CD1c-positive myeloid dendritic cell (primary cell): ENCODE data around the gene TMEM82.
"Not testable (repeated sequence)": the region's sequence is repeated elsewhere in the genome, so short reads cannot be mapped to it uniquely, and the experiment has no call there.

Source experiments
- DNase-seq: peaks from one replicate; pipeline ENCODE4 v3.0.0-alpha.2; 2016; ENCODE audit errors: extremely low spot score

TMEM82 gene

GRCh38 chr1:15742339-15742801, at the start of gene TMEM82:
TMEM82 (plus strand) TSS chr1:15742499; CDS start chr1:15742560, 61 bp downstream.
- no peak for DNase-seq

GRCh38 chr1:15693371-15693770, 48.9 kb upstream of the TMEM82 start:
- DNase-seq, result no peak

GRCh38 chr1:15696956-15697521, 45.3 kb upstream of the TMEM82 start:
- peak; percentile 90 for DNase-seq

GRCh38 chr1:15698201-15698600, 44.1 kb upstream of the TMEM82 start:
- no peak for DNase-seq

DNA sequence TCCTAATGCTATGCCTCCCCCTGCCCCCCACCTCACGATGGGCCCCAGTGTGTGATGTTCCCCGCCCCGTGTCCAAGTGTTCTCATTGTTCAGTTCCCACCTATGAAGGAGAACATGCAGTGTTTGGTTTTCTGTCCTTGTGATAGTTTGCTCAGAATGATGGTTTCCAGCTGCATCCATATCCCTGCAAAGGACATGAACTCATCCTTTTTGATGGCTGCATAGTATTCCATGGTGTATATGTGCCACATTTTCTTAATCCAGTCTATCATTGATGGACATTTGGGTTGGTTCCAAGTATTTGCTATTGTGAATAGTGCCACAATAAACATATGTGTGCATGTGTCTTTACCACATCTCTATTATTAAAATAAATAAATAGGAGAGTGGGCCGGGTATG, 43.0 kb upstream of the TMEM82 start:
- not testable (repeated sequence) for DNase-seq

DNA sequence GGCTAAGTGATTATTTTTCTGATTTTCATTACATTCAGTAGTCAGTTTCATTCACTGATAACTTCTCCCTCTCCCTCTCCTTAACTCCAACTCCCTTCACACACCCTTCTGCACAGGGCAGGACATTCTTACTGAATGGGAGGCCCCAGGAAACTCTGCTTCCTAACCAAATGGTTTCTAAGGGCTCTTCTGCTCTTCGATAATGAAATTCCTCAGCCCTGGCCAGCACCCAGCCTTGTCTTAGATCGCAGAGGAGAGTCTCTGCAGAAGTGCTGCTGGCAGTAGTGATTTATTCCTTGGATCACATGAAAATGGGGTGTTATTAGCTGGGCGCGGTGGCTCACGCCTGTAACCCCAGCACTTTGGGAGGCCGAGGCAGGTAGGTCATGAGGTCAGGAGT, 41.8 kb upstream of the TMEM82 start:
- no peak for DNase-seq

- DNase-seq, result no peak
Observed at GRCh38 chr1:15701784-15702183, 40.5 kb upstream of the TMEM82 start.

GRCh38 chr1:15702722-15703550, 39.4 kb upstream of the TMEM82 start:
- no peak for DNase-seq

DNA sequence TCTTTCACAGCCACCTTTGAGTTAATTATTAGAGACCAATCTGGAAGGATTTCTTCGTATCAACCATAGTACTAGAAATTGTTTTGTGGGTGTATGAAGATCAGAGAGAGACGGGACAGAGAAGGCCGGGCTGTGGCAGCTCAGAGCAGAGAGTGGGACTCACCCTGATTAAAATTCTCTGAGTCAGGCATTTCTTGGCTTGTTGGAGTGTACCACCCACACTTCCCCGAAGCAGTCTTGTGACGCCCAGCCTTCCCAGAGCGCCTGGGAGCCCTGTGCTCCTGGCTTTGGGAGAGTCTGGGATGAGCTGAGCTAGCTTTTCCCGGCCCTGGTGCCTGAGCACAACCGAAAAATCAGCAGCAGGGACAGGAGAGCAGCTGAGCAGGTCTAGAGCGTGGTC, 38.7 kb upstream of the TMEM82 start:
- peak; percentile 56 for DNase-seq

GRCh38 chr1:15704526-15705183, 37.6 kb upstream of the TMEM82 start:
- DNase-seq, result no peak

GRCh38 chr1:15705184-15705566, 37.1 kb upstream of the TMEM82 start:
- no peak for DNase-seq

DNA sequence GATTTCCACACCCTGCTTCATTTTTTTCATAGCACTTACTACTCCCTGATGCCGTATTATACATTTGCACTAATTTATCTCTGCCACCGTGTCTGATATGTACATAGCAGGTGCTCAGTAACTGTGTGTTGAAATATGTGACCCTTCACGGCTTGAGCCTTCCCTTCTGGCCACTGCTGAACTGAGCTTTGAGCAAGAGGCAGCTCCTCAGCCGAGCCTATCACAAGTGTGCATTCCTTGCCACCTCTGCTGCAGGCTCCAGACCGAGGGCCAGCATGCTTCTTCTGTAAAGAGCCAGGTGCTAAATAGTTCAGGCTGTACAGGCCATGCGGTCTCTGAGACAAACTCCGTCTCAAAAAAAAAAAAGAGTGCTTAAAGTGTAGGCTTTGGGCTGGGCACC, 35.5 kb upstream of the TMEM82 start:
- no peak for DNase-seq

GRCh38 chr1:15707239-15707925, 34.9 kb upstream of the TMEM82 start:
- DNase-seq, result no peak

DNA sequence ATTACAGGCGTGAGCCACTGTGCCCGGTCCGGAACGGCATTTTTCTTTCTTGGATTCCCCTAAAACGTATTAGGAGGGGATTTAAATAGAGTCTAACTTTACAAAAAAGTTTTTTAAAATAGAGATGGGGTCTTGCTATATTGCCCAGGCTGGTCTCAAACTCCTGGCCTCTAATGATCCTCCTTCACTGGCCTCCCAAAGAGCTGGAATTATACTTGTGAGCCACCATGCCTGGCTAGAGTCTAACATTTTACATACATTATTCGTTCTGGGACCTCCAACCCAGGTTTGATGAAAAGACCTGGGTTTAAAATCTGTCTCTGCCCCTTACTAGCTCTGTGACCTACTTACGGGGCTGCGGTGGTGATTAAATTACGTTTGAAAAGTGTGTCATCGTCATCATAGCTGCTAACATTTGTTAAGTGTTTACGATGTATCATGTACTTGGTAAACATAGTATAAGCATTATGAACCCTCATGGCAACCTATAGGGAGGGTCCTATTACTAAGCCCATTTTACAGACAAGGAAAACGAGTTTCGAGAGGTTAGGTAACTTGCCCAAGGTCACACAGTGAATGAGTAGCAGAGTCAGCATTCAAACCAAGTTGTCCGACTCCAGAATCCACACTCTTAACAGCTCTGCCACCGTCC, 33.7 kb upstream of the TMEM82 start:
- no peak for DNase-seq

DNA sequence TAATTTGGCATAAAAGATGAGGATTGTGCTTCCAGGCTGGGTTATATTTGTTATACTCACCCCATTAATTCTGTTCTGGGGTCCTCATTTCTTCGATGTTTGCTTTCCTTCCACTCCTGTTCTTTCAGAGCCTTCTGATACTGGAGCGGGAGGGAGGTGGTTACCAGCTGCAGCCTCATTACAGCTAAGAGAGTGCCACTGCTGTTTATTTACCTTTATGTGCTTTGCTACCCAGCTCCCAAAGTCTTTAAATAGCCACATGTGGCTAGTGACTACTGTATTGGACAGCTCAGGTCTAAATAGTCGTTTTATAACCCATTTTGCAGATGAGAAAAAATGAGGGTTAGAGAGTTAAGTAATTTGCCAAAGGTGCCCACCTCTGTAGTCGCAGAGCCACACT, 33.1 kb upstream of the TMEM82 start:
- no peak for DNase-seq

DNA sequence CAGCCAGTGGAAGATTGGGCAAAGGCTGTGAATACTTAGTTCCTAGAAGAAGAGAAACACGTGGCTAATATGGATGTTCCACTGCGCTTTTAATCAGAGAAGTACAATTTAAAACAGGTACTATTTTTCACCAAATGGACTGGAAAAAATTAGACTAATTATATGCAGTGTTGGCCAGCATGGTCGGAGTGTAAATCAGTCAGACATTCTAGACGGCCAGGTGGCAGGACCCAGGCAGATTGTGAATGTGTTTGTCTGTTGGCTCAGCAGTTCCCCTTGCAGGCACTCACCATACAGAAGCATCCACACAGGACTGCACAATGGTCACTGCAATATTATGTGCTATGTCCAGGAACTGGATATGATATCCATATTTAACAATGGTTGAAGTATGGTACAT, 30.1 kb upstream of the TMEM82 start:
- DNase-seq, result no peak

DNA sequence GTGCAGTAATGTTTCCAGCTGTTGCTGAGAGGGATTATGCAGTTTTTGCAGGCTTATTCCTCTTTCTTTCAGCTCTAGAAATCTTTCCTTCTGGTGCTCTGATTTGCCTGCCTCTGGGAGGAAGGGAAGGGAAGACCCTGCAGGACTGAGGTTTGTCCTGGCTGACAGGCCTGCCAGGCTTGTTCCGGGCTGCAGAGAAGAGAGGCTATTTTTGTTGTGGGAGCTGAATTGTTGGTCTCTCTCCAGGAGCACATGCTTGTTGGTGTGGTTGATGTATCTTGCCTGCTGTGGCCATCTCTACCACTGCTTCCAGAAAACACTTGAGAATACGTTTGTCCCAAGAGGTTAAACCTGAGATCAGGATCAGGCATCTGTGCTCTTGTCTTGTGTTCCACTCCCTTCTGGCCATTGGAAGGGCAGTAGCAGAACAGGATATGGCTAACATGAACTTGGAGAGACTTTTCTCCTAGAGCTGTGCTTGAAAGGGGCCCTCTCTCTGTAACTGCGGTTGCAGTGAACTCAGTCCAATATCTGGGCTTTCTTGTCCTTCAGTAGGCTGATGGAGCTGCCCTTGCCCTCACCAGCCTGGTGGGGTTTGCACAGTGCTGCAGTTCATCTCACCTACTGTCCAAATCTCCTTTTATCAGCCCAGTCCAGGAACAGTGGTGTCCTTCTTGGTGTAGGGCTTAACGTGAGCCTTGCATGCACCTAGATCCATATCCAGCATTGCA, 27.7 kb upstream of the TMEM82 start:
- no peak for DNase-seq

DNA sequence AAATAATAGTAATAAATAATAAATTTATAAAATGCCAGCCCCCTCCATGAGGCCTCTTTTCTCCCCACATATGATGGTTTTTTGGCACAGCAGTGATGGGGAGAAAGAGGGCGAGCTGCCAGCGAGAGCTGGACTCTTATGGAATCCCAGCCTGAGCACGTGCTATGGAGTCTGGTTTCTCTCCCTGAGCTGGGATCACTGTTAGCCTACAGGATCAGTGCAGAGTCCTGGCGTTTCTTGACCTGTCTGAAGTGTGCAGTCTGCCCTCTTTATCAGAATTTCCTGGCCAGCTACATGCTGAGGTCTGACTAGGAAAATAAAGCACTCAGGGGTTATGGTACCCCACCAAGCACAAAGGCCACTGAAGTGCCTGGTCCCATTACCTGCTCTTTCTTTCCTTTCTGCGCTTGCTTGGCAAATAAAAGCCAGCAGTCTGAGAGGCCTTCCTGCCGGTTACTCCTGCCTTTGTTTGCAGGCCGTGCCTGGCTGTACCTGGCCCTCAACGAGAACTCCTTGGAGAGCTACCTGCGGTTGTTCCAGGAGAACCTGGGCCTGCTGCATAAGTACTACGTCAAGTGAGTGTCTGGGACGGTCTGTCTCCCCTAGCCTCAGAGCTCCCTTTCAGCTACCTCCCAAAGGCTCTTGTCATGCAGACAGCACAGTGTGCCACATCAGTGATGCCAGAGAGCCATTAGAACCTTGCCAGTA, 24.7 kb upstream of the TMEM82 start:
- no peak for DNase-seq

GRCh38 chr1:15718199-15718601, 24.1 kb upstream of the TMEM82 start:
- no peak for DNase-seq

- no peak for DNase-seq
Observed at GRCh38 chr1:15719381-15720120, 22.7 kb upstream of the TMEM82 start.
